Retinal pigment epithelial cell (primary cell): ENCODE measurements around the gene BOC.
A peak's percentile ranks its signal among the peaks of the same experiment; 100 is the strongest.

Experiments used
- DNase-seq: peaks from one replicate; pipeline ENCODE4 v3.0.0-alpha.2; 2010; ENCODE audit warnings: low read depth
- H3K4me3 ChIP-seq: 2 replicates; pipeline ENCODE4 v1.5.1; 2011; ENCODE audit warnings: mild to moderate bottlenecking, low read length, control low read depth, moderate library complexity
- TF ChIP-seq, protein P1 (sequence below): conservative IDR thresholded peaks from 2 replicates; pipeline ENCODE4 v1.5.1; 2011; ENCODE audit warnings: low read depth, low read length, control low read depth, inconsistent platforms

Gene BOC

DNA sequence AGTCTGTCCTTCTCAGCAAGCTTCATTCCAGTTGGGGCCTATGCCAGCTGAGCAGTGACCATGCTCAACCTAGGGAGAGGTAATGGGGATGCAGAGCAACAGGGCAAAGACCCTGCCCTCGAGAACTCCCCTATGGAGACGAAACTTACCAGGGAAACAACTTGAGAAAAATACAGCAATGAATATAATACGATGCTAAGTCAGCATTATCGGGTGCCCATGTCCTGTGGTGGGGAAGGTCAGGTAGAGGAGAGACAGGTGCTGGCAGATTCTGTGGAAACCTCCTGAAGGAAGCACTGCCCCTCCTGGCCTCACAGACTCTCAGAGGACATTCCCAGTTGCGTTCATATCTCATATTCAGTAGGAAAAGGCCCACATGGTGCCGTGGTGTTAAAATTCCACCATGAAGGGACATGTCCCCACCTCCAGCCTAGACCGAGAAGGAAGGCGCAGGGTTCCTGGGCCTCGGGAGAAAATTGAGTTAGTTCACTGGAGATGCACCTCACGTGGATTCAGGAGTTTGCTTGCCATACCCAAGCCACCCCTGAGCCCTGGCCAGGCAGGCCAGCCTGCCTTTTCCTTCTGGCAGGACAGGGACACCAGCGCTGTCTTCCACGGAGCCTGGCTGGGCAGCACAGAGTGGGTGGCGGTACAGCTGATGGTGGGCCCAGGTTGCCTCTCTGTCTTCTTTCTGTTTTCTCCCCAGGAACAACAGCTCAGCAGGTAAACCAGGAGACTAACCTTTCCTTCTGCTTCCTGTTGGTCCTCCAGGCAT lies 62.4 kb downstream of the BOC start:
- TF ChIP-seq, protein P1, sequence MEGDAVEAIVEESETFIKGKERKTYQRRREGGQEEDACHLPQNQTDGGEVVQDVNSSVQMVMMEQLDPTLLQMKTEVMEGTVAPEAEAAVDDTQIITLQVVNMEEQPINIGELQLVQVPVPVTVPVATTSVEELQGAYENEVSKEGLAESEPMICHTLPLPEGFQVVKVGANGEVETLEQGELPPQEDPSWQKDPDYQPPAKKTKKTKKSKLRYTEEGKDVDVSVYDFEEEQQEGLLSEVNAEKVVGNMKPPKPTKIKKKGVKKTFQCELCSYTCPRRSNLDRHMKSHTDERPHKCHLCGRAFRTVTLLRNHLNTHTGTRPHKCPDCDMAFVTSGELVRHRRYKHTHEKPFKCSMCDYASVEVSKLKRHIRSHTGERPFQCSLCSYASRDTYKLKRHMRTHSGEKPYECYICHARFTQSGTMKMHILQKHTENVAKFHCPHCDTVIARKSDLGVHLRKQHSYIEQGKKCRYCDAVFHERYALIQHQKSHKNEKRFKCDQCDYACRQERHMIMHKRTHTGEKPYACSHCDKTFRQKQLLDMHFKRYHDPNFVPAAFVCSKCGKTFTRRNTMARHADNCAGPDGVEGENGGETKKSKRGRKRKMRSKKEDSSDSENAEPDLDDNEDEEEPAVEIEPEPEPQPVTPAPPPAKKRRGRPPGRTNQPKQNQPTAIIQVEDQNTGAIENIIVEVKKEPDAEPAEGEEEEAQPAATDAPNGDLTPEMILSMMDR, result no peak
- no peak for DNase-seq

DNA sequence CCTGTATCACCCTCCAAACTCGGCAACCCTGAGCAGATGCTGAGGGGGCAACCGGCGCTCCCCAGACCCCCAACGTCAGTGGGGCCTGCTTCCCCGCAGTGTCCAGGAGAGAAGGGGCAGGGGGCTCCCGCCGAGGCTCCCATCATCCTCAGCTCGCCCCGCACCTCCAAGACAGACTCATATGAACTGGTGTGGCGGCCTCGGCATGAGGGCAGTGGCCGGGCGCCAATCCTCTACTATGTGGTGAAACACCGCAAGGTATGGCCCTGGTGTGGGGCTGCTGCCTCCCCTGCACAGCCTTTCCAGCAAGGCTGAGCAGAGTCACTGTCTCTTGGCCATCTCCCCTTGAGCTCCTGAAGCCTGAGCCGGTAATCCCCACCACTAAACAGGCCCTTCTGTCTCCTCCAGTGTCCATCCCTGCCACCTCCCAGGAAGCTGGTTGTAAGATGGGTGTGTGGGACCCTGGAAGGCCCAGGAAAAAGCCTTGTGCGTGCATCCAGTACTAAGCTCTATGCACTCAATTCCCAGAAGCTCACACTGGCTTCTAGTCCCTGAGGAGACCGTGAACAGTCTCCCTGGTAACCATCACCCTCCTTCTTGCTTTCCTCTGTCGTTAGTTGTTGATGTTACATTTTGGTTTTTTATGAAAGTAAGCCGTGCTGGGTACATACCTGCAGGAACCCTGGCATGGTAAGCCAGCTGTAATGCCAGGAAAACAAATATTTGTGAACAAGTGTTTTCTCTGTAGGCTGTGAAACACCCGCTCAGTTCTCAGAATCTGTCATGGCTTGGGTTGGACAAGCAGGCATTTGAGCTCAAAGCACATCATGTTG lies 63.3 kb downstream of the BOC start:
- DNase-seq, result no peak
- no peak overlapping the region for H3K4me3 ChIP-seq
- TF ChIP-seq, protein P1, result no peak

More for the DNA sequence above, 62.4 kb downstream of the BOC start:
- H3K4me3 ChIP-seq, result no peak overlapping the region

DNA sequence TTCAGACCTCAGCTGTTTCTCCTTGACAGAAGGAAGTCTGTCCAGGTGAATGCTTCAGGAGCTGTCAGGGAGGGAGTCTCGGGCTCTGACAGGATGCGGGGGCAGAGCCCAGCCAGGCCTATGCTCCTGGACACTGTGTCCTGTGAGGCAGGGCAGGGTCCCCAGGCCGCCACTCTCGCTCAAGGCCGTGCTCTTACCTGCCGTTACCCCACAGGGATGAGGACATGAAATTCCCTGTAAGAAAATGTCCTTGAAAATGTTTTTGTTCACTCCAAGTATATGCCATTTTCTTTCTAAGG lies 63.9 kb downstream of the BOC start:
- TF ChIP-seq, protein P1, result no peak
- no peak overlapping the region for H3K4me3 ChIP-seq
- DNase-seq, result no peak

DNA sequence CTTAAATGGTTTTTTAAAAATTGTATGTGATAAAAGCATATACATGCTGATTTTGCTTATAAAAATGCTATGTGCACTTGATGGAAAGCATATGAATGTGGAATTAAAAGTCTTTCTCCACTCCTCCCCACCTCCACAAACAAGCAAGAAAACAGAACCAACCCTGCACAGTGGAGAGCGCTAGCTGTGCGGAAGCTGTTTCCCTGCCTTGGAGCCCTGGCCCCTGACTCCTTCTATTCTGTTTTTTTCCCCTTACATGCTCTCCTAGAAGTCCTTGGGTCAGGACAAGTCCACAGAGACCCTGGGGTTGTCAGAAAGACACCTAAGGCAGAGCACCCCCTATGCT lies 64.2 kb downstream of the BOC start:
- TF ChIP-seq, protein P1, result no peak
- DNase-seq, result no peak
- no peak overlapping the region for H3K4me3 ChIP-seq

DNA sequence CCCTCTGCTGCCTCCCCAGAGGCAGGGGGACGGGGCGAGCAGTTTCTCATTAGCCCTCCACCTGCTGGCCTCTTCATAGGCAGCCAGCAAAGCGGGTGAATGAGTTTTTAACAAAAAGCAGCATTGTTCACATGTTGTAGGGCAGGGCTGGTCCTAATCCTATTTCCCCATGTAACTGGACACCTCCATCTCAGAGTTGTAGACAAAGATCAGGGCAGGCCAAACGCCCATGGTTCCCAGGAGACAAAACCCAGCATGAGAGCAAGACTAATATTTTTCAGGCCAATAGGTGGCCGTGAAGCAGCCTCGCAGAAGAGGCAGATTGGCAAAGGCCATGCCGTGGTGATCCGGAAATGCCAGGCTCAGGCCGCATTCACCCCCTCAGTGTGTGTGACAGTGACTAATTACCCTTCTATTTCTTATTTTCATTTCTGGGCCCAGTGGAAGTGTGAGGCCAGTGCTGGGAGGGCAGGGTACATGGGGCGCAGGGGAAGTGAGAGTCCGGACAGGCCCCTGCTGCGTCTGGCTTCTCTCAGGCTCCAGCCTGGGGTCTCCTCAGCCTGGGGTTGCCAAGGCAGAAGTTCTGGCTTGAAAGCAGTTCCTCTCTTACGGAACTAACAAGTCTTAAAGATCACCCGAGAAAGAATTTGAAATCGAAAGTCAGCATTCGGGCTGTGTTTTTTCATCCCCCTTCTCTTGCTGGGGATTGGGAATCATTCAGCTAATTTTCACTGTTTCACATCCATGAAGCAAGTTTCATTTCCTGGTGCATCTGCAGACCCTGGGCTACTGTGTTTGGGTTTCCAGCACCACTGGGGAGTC lies 64.8 kb downstream of the BOC start:
- peak; percentile 91 for DNase-seq
- TF ChIP-seq, protein P1, result peak; percentile 60
- peak overlapping the region; percentile 25 for H3K4me3 ChIP-seq

DNA sequence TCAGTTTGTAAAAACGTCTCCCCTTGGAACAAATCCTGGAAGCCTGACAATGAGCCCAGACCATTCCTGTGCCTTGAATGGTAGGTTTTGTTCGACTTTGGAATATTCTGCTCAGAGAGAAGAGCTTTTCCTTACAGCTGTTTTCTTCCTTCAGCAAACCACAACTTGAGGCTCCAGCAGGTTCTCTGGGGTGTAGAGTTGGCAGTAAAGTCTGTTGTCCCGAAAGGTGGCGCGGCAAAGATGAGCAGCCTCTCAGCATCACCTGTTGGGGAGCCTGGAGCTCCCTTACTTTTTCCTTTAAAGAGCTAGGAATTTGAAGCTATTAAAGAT lies 65.4 kb downstream of the BOC start:
- TF ChIP-seq, protein P1, result no peak
- DNase-seq, result no peak
- H3K4me3 ChIP-seq, result peak overlapping the region; percentile 25
